Endothelial cell of umbilical vein (primary cell): ENCODE measurements around the gene TPR.

Experiments used
- CTCF ChIP-seq, 2 donors: IDR thresholded peaks; 1 replicate in 1 of 2; 2 replicates in 1 of 2; pipeline ENCODE4 v1.5.1; 2011; ENCODE audit warnings: low read length in 2 of 2, mild to moderate bottlenecking in 2 of 2, moderate library complexity in 2 of 2, control low read depth in 1 of 2, inconsistent platforms in 1 of 2, low read depth in 1 of 2; ENCODE audit not compliant: insufficient read depth in 1 of 2; ENCODE audit errors: extremely low read depth in 1 of 2
- FOS ChIP-seq: IDR thresholded peaks from 2 replicates; pipeline ENCODE4 v1.6.1; 2011; ENCODE audit warnings: mild to moderate bottlenecking, low read length, moderate library complexity, borderline replicate concordance; ENCODE audit not compliant: insufficient read depth
- JUN ChIP-seq: IDR thresholded peaks from 2 replicates; pipeline ENCODE4 v1.6.1; 2011; ENCODE audit warnings: borderline replicate concordance, low read depth; ENCODE audit not compliant: insufficient read length, insufficient read depth
- MAX ChIP-seq: IDR thresholded peaks from 2 replicates; pipeline ENCODE4 v1.6.1; 2011; ENCODE audit not compliant: insufficient read depth, insufficient read length
- MYC ChIP-seq: IDR thresholded peaks from one replicate; pipeline ENCODE4 v1.6.1; 2011; ENCODE audit warnings: mild to moderate bottlenecking, low read depth, low read length
- POLR2A ChIP-seq: IDR thresholded peaks from 2 replicates; pipeline ENCODE4 v1.6.1; 2012; ENCODE audit warnings: low read depth, mild to moderate bottlenecking, control low read depth, low read length
- POLR2AphosphoS5 ChIP-seq: IDR thresholded peaks from 2 replicates; pipeline ENCODE4 v1.6.1; 2012; ENCODE audit warnings: low read depth, mild to moderate bottlenecking, control low read depth, low read length, moderate library complexity; ENCODE audit not compliant: insufficient read depth

GRCh38 chr1:186307445-186307844, 67.6 kb downstream of the TPR start:
- TF ChIP-seq MAX: no peak
- TF ChIP-seq POLR2A: no peak
- TF ChIP-seq CTCF (IDR thresholded peaks at IDR 0.05; ENCODE audit: extremely low read depth in 1 of 2, insufficient read depth in 1 of 2, low read depth in 1 of 2, low read length in 2 of 2): no peak
- TF ChIP-seq JUN: no peak
- TF ChIP-seq MYC: no peak
- no peak for TF ChIP-seq POLR2AphosphoS5
- TF ChIP-seq FOS: no peak
